Panc1 (cell line): Measurements from ENCODE around the gene FRRS1L. TPM values are rescaled to one million over a fixed set of nuclear protein-coding genes. Genes with fewer than 3 reads are reported as not detected.

ENCODE experiments used
- ATAC-seq: fragments of 200-7000 bp; cut with Tn5 transposase; 2 replicates; pipeline ENCODE4 v1.9.1; 2020; ENCODE audit warnings: mild to moderate bottlenecking, moderate library complexity
- BruUV-seq: library from RNA; stranded (reverse); fragments of 400-500 nt; replicated peaks from 2 replicates; lab custom pipeline; 2021; lab: Mats Ljungman, UMichigan
- CTCF ChIA-PET: fragments of 300-600 bp; sonication (Branson Sonifier 250); formaldehyde crosslinking; loops from one replicate; lab custom pipeline; 2022; ENCODE audit warnings: antibody characterized with exemption; lab: Charles Lee
- POLR2A ChIA-PET: fragments of 300-600 bp; sonication (Branson Sonifier 250); formaldehyde crosslinking; loops from one replicate; lab custom pipeline; 2022; ENCODE audit warnings: antibody characterized with exemption; lab: Charles Lee
- DNase-seq: peaks from one replicate; pipeline ENCODE4 v3.0.0-alpha.2; 2010; ENCODE audit warnings: low read depth, low spot score
- H3K27ac ChIP-seq: 2 replicates; pipeline ENCODE4 v1.5.1; 2011; ENCODE audit warnings: mild to moderate bottlenecking, low read length, inconsistent platforms
- H3K27me3 ChIP-seq: fragments of 200-500 bp; sonication (Bioruptor generic); 2 replicates; pipeline ENCODE4 v1.6.0; 2014; ENCODE audit warnings: low read length, inconsistent platforms; ENCODE audit not compliant: control insufficient read depth, insufficient read depth
- H3K36me3 ChIP-seq: fragments of 200-500 bp; sonication (Bioruptor generic); 2 replicates; pipeline ENCODE4 v1.5.1; 2014; ENCODE audit warnings: inconsistent platforms, mild to moderate bottlenecking, low read length, moderate library complexity; ENCODE audit not compliant: control insufficient read depth, insufficient read depth
- H3K4me1 ChIP-seq: 2 replicates; pipeline ENCODE4 v1.5.1; 2011; ENCODE audit warnings: inconsistent platforms, mild to moderate bottlenecking, low read length, moderate library complexity; ENCODE audit not compliant: control insufficient read depth, insufficient read depth
- H3K4me3 ChIP-seq, 2 experiments: 2 replicates each; pipeline ENCODE4 v1.5.1; 2011 to 2012; ENCODE audit warnings: low read depth in 2 of 2, low read length in 2 of 2, mild to moderate bottlenecking in 2 of 2, inconsistent platforms in 1 of 2, moderate library complexity in 1 of 2
- H3K9me3 ChIP-seq: fragments of 200-500 bp; sonication (Bioruptor generic); 2 replicates; pipeline ENCODE4 v1.5.1; 2014; ENCODE audit warnings: low read depth, mild to moderate bottlenecking, inconsistent platforms, low read length, moderate library complexity; ENCODE audit not compliant: control insufficient read depth, insufficient read depth
- CTCF ChIP-seq: fragments of 450-650 bp; IDR thresholded peaks from 2 replicates; pipeline ENCODE4 v1.5.1; 2017; ENCODE audit warnings: mild to moderate bottlenecking
- POLR2AphosphoS5 ChIP-seq: IDR thresholded peaks from 2 replicates; pipeline ENCODE4 v1.6.1; 2012; ENCODE audit warnings: mild to moderate bottlenecking, low read depth, low read length, moderate library complexity
- REST ChIP-seq, 2 experiments: IDR thresholded peaks; 2 replicates each; pipeline ENCODE4 v1.6.1; 2011 to 2012; ENCODE audit warnings: low read depth in 2 of 2, control low read depth in 1 of 2, low read length in 1 of 2, mild to moderate bottlenecking in 1 of 2, moderate library complexity in 1 of 2; ENCODE audit not compliant: insufficient read depth in 1 of 2
- SIN3A ChIP-seq: IDR thresholded peaks from 2 replicates; pipeline ENCODE4 v1.6.1; 2012; ENCODE audit warnings: low read depth, mild to moderate bottlenecking, low read length, moderate library complexity, borderline replicate concordance; ENCODE audit not compliant: insufficient read depth
- TCF7L2 ChIP-seq: IDR thresholded peaks from 2 replicates; pipeline ENCODE4 v1.6.1; 2011; ENCODE audit warnings: mild to moderate bottlenecking, low read depth, low read length, inconsistent platforms
- in situ Hi-C: cut with HindIII; loops from 2 replicates; pipeline ENCODE4 v1.10.0; 2016; ENCODE audit warnings: low sequenced_read_pairs, low pct_unique_long_range_greater_than_20kb
- intact Hi-C: fragments of 100-400 bp; cut with micrococcal nuclease; formaldehyde crosslinking; loops from one replicate; pipeline ENCODE4 v1.10.0; 2022; ENCODE audit not compliant: unreplicated experiment
- total RNA-seq: library from RNA; stranded (reverse); gene quantifications from one replicate; pipeline ENCODE4 v1.2.1, GENCODE V29; 2021; ENCODE audit not compliant: unreplicated experiment

Gene FRRS1L
- total RNA-seq, 1 experiment from 2014 or later, result 2.3 TPM

- DNase-seq (no peak), ATAC-seq (peak; percentile 66; the same call in 1 of the 2 replicates)
- intact Hi-C loops (loop anchor here (5.0 kb wide), 1 partner anchor 129 kb away; the partner anchor contains the start of gene EPB41L4B), in situ Hi-C loops (no loop called here)
- Histone ChIP-seq H3K4me3 (no peak overlapping the region), H3K27ac (no peak overlapping the region), H3K4me1 (no peaks in the 10 kb centered on the region), H3K27me3 (no peaks in the 10 kb centered on the region), H3K36me3 (no peaks in the 10 kb centered on the region), H3K9me3 (no peaks in the 10 kb centered on the region)
- POLR2A ChIA-PET, result no interaction called here
- no TSS peak for BruUV-seq
- TF ChIP-seq POLR2AphosphoS5 (no peak), SIN3A (no peak), CTCF (peak; percentile 59), TCF7L2 (no peak)
- CTCF ChIA-PET, result interaction anchor here (1.0 kb wide), 1 partner anchor 10 kb away, joined by 3 read pairs; no protein-coding TSS in a partner anchor
Observed at GRCh38 chr9:109192732-109193361, 25.8 kb upstream of the FRRS1L start.

GRCh38 chr9:109191746-109192145, 24.7 kb upstream of the FRRS1L start:
- Histone ChIP-seq H3K4me3 (no peak overlapping the region), H3K9me3 (no peaks in the 10 kb centered on the region), H3K27ac (no peak overlapping the region), H3K27me3 (no peaks in the 10 kb centered on the region), H3K36me3 (no peaks in the 10 kb centered on the region), H3K4me1 (no peaks in the 10 kb centered on the region)
- ChIA-PET CTCF (no interaction called here), POLR2A (no interaction called here)
- no peak for ATAC-seq
- no TSS peak for BruUV-seq
- in situ Hi-C loops, result no loop called here
- no peak for TF ChIP-seq REST (IDR thresholded peaks at IDR 0.05; ENCODE audit: insufficient read depth in 1 of 2, low read depth in 2 of 2, low read length in 1 of 2)
- TF ChIP-seq TCF7L2, result no peak
- TF ChIP-seq SIN3A, result no peak
- TF ChIP-seq CTCF, result no peak
- no peak for TF ChIP-seq POLR2AphosphoS5
- no peak for DNase-seq
- intact Hi-C loops, result loop anchor here (5.0 kb wide), 1 partner anchor 131 kb away; the partner anchor contains the start of gene EPB41L4B
